Activated CD4-positive, CD25-positive, alpha-beta regulatory T cell treated with anti-CD3 and anti-CD28 coated beads, Interleukin-2, amount 50 U/mL, for 24 hours (primary cell): ENCODE results near the gene AOAH.

Experiments used
- ATAC-seq, 2 donors: fragments of 150-1000 bp; cut with Tn5 transposase; one replicate each; pipeline ENCODE4 v1.10.0; 2021; ENCODE audit warnings: mild to moderate bottlenecking in 1 of 2, moderate library complexity in 1 of 2

AOAH gene

DNA sequence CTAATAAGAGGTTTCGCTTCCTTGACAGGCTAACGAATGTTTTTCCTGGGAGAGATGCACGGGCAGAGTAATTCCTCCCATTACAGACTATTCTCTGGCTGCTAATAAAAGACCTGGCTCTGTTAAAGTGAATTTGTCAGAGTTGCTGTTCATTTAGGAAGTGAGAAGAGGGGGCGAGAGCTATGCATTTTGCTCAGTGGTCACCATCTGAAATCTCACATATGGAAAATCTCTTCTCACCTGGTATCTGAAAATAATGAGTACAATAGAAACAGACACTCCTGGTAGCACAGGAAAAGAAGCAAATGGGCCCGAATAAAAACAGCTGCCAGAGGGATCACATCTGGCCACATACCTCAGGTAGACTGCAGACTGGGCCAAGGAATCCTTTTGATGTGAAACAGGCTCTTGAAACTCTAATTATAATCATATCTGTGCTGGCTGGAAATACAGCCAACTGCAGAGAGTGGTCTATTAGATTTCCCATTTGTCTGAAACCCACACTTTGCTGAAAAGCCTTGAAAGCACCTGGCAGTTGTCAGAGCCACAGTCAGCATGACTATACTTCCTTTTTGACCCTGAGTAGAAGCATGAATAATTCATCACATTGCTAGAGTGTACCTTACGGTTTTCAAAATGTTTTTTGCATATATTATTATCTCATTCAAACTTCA lies 33.6 kb downstream of the AOAH start:
- ATAC-seq, result peak; percentile 50 to 62

- no peak for ATAC-seq
These were observed 34.3 kb downstream of the AOAH start for GRCh38 chr7:36690041-36690440.

DNA sequence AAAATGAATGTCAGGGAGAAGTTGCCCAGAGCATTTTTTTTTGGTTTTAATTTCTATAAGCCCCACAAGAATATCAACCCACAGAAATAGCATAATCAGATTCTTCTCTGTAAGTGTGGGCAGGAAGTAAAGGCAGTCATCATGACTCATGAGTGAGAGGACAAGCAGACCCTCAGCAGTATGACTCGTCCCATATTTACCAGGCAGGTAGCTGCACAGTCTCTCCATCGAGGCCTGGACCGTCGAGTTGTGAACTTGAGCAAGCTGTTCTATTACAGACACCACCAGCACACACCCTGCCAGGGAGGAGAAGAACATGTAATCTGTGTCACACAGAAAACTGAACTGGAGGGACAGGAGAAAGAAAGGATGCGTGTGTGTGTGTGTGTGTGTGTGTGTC lies 37.8 kb downstream of the AOAH start:
- peak; percentile 91 to 93 for ATAC-seq

DNA sequence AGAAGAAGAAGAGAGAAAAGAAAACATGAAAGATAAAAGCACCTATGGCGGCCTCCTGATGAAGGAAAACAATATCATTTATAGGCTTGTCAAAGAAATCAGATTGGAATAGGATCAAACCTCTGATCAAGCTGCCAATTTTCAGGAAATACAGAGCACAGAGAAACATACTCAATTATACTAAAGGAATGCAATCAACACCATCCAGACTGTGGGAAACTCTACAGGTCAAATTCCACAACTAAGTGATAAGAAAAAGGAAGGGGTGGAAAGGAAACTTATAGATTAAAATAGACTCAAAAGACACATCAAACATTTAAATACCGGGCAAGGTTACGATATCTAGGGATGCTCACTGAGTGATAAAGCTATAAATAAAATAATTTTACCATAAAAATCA lies 39.3 kb downstream of the AOAH start:
- no peak for ATAC-seq

- ATAC-seq, result peak; percentile 41 to 55
These were observed 40.5 kb downstream of the AOAH start for GRCh38 chr7:36683695-36684357.

DNA sequence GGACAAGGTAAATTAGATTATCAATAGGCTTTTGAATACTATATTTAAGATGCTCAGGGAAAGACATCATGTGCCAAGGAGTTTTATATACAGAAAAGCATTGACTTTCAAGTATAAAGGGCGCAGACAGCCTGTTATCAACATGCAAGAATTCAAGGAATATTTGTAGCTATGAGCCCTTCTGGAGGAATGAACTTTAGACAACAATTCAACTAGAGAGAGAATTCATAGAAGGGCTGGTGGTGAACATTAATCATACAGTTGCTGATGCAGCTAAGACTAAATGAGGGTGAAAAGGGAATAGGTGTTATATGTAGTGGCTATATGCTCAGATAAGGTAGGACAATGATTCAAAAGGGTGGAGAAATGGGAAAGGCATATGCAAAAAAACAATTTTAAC lies 41.2 kb downstream of the AOAH start:
- no peak for ATAC-seq

GRCh38 chr7:36682102-36682501 lies 42.2 kb downstream of the AOAH start:
- ATAC-seq, result no peak

DNA sequence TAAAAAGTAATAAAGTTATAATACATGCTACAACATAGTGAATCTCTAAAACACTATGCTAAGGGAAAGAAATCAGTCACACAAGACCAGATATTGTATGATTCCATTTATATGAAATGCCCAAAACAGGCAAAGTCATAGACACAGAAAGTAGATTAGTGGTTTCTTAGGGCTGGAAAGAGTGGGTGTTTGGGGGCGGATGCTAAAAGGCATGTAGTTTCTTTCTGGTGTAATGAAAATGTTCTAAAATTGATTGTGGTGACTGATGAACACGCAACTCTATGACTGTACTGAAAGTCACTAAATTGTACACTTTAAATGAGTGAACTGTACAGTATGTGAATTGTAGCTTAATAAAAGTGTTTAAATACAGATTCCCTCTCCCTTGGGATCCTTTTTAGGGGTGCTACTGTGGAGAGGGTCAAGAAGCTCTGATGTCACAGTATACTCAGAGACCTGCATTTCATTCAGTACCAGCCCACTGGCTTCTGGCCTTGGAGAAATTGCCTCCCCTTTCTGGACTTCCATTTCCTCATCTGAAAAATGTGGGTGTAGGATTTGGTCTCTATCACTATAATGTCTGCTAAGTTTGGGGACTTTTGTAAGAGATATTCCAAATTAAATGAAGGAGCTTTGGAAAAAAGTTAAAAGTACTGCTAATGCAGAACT lies 46.4 kb downstream of the AOAH start:
- ATAC-seq, result peak; percentile 94

GRCh38 chr7:36673703-36674102 lies 50.6 kb downstream of the AOAH start:
- ATAC-seq, result no peak

DNA sequence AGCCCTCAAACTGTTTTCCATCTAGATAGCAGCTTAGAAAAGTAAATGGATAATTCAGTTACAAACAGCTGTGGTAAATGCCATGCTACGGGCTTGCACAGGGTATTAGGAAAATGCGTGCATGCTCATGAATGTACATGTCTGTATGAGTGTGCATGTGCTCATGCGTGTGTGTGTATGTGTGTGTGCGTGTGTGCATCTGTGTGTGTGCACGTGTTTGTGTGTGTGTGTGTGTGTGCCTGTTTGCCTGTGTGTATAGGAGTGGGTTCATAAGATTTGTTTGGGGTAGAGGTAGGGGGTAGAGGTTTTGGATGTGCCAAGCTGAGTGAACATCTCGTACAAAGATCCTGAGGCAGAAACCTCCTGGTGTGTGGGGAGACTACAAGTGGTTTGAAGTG lies 52.9 kb downstream of the AOAH start:
- ATAC-seq, result no peak

- peak; percentile 61 to 79 for ATAC-seq
These were observed 53.5 kb downstream of the AOAH start for GRCh38 chr7:36670585-36671431.

DNA sequence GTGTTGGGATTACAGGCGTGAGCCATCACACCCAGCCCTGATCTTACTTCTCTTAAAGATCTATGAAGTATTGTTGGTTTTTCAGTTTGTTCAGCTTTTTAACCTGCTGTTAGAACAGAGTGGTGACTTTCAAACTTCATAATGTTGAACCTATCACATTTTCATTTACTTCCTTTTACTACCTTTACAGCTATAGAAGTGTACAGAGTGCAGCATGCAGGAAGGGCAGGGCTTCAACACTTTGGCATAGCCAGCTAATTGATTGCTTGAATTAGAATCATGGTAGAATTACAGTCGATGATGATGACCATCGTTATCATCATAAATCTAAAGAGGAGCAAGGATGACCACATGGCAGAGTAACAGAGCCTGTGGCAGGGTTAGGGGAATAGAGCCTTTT lies 55.5 kb downstream of the AOAH start:
- ATAC-seq, result no peak

- no peak for ATAC-seq
These were observed 56.2 kb downstream of the AOAH start for GRCh38 chr7:36668080-36668479.

DNA sequence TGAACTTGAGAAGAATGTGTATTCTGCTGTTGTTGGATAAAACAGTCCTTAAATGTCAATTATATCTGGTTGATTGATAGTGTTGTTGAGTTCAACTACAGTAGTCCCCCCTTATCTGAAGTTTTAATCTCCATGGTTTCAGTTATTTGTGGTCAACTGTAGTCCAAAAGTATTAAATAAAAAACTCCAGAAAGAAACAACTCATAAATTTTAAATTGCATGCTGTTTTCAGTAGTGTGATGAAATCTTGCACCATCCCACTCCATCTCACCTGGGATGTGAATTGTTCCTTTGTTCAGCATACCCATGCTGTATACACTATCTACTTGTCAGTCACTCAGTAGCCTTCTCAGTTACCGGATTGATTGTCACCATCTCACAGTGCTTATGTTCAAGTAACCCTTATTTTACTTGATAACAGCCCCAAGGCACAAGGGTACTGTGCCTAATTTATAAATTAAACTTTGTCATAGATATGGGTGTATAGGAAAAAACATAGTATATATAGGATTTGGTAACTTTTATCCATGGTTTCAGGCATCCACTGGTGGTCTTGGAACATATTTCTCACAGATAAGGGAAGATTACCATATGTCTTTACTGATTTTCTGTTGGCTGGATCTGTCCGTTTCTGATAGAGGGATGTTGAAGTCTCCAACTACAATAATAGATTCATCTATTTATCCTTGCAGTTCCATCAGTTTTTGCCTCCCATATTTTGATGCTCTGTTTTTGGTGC lies 57.1 kb downstream of the AOAH start:
- ATAC-seq, result no peak

- no peak for ATAC-seq
These were observed 60.8 kb downstream of the AOAH start for GRCh38 chr7:36663481-36663880.

GRCh38 chr7:36661135-36661840 lies 63.0 kb downstream of the AOAH start:
- peak in 1 of 2 donors; percentile 10 for ATAC-seq

- ATAC-seq, result no peak
These were observed 64.5 kb downstream of the AOAH start for GRCh38 chr7:36659638-36660341.

DNA sequence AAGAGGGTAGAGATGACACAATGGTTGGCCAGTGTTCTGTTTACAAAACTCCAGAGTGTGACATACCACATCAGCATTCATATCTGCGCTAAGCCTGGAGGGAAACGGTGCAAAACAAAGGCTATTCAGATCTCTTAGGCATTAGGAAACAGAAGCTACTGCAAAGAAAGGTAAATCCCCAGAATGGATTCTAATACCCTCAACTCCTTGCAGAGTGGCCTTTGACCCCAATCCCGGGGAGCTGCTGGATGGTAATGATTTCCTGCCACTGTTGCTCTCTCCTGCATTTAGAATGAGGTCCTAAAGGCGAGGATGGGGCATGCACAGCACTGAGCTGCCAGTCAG lies 65.2 kb downstream of the AOAH start:
- ATAC-seq, result no peak

GRCh38 chr7:36658335-36659171 lies 65.7 kb downstream of the AOAH start:
- ATAC-seq, result no peak

GRCh38 chr7:36657036-36657660 lies 67.1 kb downstream of the AOAH start:
- ATAC-seq, result no peak
